ENCODE results near the gene ROCK1. TPM values are rescaled to one million over a fixed set of nuclear protein-coding genes. Genes with fewer than 3 reads are reported as not detected.

ROCK1 gene
- total and polyA plus RNA-seq, 3 donors from 2014 or later, result 9.6 to 46.3 (median 43.1) TPM

GRCh38 chr18:21083017-21083416, 28.6 kb downstream of the ROCK1 start:
- no peaks in the 10 kb centered on the region for H3K4me1 ChIP-seq
- no peak overlapping the region for H3K27ac ChIP-seq
- intact Hi-C loops (cut with DNase I; ENCODE audit: low total_unique reads), result no loop called here
- H3K9me3 ChIP-seq, result no peaks in the 10 kb centered on the region
- no peak for TF ChIP-seq POLR2A (IDR thresholded peaks at IDR 0.05)
- TF ChIP-seq, protein P1, sequence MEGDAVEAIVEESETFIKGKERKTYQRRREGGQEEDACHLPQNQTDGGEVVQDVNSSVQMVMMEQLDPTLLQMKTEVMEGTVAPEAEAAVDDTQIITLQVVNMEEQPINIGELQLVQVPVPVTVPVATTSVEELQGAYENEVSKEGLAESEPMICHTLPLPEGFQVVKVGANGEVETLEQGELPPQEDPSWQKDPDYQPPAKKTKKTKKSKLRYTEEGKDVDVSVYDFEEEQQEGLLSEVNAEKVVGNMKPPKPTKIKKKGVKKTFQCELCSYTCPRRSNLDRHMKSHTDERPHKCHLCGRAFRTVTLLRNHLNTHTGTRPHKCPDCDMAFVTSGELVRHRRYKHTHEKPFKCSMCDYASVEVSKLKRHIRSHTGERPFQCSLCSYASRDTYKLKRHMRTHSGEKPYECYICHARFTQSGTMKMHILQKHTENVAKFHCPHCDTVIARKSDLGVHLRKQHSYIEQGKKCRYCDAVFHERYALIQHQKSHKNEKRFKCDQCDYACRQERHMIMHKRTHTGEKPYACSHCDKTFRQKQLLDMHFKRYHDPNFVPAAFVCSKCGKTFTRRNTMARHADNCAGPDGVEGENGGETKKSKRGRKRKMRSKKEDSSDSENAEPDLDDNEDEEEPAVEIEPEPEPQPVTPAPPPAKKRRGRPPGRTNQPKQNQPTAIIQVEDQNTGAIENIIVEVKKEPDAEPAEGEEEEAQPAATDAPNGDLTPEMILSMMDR (IDR thresholded peaks at IDR 0.05), result no peak
- peaks cover 3% of the 10 kb centered on the region for H3K36me3 ChIP-seq (ENCODE audit: low read depth, missing control alignments)
- H3K4me3 ChIP-seq, result no peak overlapping the region
- no peaks in the 10 kb centered on the region for H3K27me3 ChIP-seq
- DNase-seq, result no peak

DNA sequence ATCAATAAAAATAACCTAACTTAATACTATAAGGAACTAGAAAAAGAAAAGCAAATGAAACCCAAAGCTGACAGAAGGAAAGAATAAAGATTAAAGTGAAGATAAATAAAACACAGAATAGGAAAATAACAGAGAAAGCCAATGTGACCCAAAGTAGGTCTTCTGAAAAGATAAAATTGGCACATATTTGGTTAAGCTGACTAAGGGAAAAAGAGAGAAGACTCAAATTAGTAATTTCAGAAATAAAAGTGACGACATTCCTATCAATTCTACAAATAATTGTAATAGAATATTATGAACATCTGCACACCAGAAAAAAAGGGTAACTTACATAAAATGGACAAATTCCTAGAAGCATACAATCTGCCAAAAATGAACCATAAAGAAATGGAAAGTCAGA, 30.2 kb downstream of the ROCK1 start:
- 91 to 95% methylated on average over 1 of the region's 1 CpG for WGBS, 2 donors
- intact Hi-C loops (cut with DNase I; ENCODE audit: low total_unique reads), result no loop called here
- Histone ChIP-seq H3K9me3 (no peaks in the 10 kb centered on the region), H3K27me3 (no peaks in the 10 kb centered on the region), H3K4me3 (no peak overlapping the region), H3K27ac (no peak overlapping the region), H3K4me1 (peaks cover 3% of the 10 kb centered on the region), H3K36me3 (ENCODE audit: low read depth, missing control alignments) (peaks cover 3% of the 10 kb centered on the region)
- no peak for DNase-seq
- no peak for TF ChIP-seq POLR2A (IDR thresholded peaks at IDR 0.05)
- TF ChIP-seq, protein P1 (IDR thresholded peaks at IDR 0.05), result no peak

DNA sequence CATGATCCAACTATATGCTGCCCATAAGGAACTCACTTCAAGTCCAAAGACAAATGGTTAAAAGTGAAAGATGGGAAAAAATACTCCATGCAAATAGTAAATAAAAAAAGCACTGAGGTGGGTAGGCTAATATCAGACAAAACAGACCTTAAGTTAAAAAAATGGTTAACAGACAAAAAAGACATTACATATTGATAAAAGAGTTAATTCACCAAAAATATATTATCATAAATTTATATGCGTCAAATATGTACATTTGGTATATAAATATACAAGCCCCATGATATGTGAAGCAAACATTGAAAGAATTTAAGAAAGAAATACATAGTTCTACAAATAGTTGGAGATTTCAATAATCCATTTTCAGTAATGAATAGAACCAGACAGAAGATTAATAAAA, 31.0 kb downstream of the ROCK1 start:
- Histone ChIP-seq H3K36me3 (ENCODE audit: low read depth, missing control alignments) (peaks cover 3% of the 10 kb centered on the region), H3K27ac (no peak overlapping the region), H3K4me3 (no peak overlapping the region), H3K27me3 (no peaks in the 10 kb centered on the region), H3K4me1 (peaks cover 3% of the 10 kb centered on the region), H3K9me3 (no peaks in the 10 kb centered on the region)
- intact Hi-C loops (cut with DNase I; ENCODE audit: low total_unique reads), result no loop called here
- TF ChIP-seq, protein P1 (IDR thresholded peaks at IDR 0.05), result no peak
- TF ChIP-seq POLR2A (IDR thresholded peaks at IDR 0.05), result no peak
- DNase-seq, result no peak
- WGBS, 2 donors, result 97 to 98% methylated on average over 1 of the region's 1 CpG

DNA sequence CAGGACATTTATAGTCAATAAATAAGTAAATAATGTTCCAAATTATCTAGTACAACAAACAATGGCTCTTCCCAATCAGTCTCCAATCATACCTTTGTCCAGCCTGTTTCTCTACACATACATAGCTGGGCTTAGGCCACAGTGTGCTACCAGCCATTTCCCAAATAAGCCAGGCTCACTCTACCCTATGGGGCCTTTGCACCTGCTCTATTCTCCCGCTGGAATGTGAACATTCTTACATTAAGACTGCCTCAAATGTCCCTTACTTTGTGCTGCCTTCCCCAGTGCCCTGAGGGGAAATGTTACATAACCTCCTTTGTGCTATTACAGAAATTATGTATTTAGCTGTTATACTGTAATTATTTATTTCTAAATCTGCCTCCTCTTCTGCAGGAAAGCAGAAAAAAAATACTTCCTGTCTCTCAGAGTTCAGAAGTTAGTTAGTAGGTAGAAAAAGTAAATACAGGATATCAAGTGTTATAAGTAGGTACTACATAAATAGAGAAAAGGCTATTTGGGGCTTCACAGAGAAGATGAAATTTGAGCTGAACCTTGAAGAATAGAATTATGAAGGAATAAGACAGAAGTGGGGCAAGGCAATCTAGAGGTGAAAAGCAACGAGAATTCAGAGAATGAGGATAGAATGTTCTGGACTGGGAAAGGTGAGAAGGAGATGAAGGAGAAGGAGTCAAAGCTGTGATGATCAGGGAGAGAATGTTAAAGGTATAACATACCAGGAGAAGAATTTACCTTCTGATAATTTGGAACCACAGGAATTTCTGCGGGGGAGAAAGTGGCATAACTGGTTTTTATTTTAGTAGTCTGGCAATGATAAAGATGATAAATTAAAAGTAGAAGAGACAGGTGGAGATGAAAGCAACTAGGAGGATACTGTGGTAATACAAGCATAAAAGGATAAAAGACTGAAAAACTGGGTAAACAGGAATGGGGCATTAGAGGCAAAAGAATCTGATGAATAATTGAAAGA, 37.0 kb downstream of the ROCK1 start:
- DNase-seq, result no peak
- WGBS, 2 donors, result 78 to 88% methylated on average over 3 of the region's 3 CpGs
- no peaks in the 10 kb centered on the region for H3K9me3 ChIP-seq
- no peaks in the 10 kb centered on the region for H3K36me3 ChIP-seq (ENCODE audit: low read depth, missing control alignments)
- no peak overlapping the region for H3K27ac ChIP-seq
- TF ChIP-seq, protein P1 (IDR thresholded peaks at IDR 0.05), result no peak
- no peak for TF ChIP-seq POLR2A (IDR thresholded peaks at IDR 0.05)
- H3K27me3 ChIP-seq, result no peaks in the 10 kb centered on the region
- peaks cover 3% of the 10 kb centered on the region for H3K4me1 ChIP-seq
- H3K4me3 ChIP-seq, result no peak overlapping the region
- intact Hi-C loops (cut with DNase I; ENCODE audit: low total_unique reads), result no loop called here

- Histone ChIP-seq H3K27ac (no peak overlapping the region), H3K36me3 (ENCODE audit: low read depth, missing control alignments) (no peaks in the 10 kb centered on the region), H3K27me3 (no peaks in the 10 kb centered on the region), H3K9me3 (no peaks in the 10 kb centered on the region), H3K4me3 (no peak overlapping the region), H3K4me1 (peaks cover 3% of the 10 kb centered on the region)
- intact Hi-C loops (cut with DNase I; ENCODE audit: low total_unique reads), result no loop called here
- DNase-seq, result no peak
- TF ChIP-seq POLR2A (IDR thresholded peaks at IDR 0.05), result no peak
- TF ChIP-seq, protein P1 (IDR thresholded peaks at IDR 0.05), result no peak
Measured at GRCh38 chr18:21073180-21073579, 38.4 kb downstream of the ROCK1 start.
